HG02970 (cell line): ENCODE measurements around the gene JARID2.

Experiments
- ATAC-seq: cut with Tn5 transposase; IDR thresholded peaks from one replicate; pipeline ENCODE4 v1.9.1; 2021; ENCODE audit warnings: mild to moderate bottlenecking, moderate library complexity, moderate number of reproducible peaks; ENCODE audit not compliant: unreplicated experiment, low FRiP score

The JARID2 gene

DNA sequence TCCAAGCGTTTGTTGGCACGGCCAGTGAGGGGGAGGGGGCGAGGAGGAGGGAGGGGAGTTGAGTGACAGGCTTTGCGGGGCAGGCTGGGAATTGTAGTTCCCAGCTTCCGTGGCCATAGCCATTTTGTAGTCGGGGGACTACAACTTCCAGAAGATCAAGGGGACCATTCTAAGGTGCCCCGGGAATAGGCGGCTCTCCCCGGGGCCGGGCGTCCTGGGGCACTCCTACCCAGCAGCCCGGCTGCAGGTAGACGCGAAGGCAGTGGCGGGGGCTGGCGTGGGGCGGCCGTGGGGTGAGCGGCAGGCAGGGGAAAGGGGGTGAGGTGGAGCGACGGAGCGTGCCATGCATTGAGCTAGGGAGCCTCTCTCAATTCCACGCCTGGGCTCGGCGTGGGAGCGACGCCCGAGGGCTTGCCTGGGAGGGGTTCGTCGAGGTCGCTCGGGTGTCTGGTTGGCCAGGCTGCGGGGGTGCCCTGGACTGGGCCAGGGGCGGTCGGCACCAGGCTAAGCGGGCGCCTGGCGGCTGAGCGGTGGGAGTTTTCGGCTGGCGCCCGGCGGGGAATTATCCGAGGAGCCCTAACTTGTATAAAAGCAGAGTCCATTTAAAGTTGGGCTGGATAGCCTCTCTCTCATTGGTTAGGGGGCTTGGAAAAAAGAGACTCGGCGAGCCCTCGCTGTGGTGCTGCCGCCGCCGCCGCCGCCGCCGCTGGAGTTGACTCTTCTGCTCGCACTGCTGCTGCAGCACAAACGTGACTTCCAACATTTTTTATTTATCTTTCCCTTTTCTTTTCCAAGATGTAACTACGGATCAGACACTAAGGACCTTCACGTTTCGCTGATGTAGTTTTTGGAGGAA is at the start of gene JARID2:
TSS of gene JARID2 (plus strand) at position 709 of the 856 bp plus-strand sequence. CDS start 471 bp downstream, outside the sequence.
- ATAC-seq, result peak; percentile 52

- no peak for ATAC-seq
Measured at GRCh38 chr6:15200087-15200486, 45.8 kb upstream of the JARID2 start.

DNA sequence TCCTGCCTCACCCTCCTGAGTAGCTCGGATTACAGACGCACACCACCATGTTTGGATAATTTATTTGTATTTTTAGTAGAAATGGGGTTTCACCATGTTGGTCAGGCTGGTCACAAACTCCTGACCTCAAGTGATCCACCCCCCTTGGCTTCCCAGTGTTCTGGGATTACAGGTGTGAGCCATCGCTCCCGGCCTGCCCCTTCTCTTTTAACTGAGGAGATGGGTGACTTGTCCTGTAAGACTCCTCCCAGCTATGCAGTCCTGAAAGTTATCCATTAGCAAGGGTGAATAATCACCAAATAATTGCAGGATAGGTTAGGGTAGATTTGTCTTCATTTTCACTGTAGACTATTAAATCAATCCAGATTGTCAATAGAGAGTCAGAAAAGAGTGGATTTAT is 40.5 kb upstream of the JARID2 start:
- no peak for ATAC-seq

DNA sequence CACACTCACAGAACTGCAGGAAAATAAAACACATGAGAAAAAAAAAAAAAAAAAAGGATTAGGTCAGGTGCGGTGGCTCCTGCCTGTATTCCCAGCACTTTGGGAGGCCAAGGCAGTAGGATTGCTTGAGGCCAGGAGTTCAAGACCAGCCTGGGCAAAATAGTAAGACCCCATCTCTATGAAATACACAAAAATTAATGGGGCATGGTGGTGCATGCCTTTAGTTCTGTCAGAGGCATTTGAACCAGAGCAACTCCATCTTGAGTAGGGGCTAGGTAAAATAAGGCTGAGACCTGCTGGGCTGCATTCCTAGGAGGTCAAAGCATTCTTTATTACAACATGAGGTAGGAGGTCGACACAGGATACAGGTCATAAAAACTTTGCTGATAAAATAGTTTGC is 39.0 kb upstream of the JARID2 start:
- ATAC-seq, result no peak

- no peak for ATAC-seq
Measured at GRCh38 chr6:15207923-15208322, 37.9 kb upstream of the JARID2 start.

- no peak for ATAC-seq
Measured at GRCh38 chr6:15213838-15214400, 31.9 kb upstream of the JARID2 start.

DNA sequence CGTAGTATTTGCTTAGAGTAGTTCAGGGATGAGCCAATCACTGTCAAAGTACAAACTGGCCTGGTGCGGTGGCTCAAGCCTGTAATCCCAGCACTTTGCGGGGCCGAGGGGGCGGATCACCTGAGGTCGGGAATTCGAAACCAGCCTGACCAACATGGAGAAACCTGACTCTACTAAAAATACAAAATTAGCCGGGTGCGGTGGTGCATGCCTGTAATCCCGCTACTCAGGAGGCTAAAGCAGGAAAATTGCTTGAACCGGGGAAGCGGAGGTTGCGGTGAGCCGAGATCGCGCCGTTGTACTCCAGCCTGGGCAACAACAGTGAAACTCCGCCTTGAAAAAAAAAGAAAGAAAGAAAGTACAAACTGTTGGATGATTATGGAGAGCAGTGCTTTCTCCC is 27.5 kb upstream of the JARID2 start:
- ATAC-seq, result no peak

GRCh38 chr6:15220062-15220461 is 25.8 kb upstream of the JARID2 start:
- ATAC-seq, result no peak

DNA sequence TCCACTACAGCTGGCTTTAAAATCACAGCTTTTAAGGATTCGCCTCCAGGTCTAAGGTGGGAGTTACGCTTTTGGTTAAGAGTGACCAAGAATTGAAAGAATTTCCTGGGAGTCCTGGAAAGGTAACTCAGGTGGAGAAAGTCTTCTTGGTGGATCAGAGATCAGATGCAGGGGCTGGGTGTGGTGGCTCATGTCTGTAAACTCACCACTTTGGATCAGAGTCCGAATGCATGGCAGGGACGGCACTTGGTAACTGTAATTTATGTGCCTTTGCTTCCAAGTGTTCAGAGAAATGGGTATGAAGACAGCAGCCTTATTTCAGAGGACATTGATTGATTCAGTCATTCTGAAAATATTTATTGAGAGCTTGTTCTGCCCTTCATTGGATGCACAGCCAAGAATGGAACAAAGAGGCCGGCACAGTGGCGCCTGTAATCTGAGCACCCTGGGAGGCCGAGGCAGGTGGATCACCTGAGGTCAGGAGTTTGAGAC is 18.0 kb upstream of the JARID2 start:
- no peak for ATAC-seq

DNA sequence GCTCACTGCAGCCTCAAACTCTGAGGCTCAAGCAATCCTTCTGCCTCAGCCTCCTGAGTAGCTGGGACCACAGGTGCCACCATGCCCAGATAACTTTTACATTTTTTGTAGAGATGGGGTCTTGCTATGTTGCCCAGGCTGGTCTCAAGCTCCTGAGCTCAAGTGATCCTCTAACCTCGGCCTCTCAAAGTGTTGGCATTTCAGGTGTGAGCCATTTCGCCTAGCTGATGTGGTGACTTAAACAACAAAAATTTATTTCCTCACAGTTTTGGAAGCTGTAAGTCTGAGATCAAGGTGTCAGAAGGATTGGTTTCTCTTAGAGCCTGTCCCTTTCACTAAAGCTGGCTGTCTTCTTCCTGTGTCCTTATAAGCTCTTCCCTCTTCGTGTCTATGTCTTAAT is 15.0 kb upstream of the JARID2 start:
- no peak for ATAC-seq

GRCh38 chr6:15232836-15233510 is 12.9 kb upstream of the JARID2 start:
- ATAC-seq, result no peak

DNA sequence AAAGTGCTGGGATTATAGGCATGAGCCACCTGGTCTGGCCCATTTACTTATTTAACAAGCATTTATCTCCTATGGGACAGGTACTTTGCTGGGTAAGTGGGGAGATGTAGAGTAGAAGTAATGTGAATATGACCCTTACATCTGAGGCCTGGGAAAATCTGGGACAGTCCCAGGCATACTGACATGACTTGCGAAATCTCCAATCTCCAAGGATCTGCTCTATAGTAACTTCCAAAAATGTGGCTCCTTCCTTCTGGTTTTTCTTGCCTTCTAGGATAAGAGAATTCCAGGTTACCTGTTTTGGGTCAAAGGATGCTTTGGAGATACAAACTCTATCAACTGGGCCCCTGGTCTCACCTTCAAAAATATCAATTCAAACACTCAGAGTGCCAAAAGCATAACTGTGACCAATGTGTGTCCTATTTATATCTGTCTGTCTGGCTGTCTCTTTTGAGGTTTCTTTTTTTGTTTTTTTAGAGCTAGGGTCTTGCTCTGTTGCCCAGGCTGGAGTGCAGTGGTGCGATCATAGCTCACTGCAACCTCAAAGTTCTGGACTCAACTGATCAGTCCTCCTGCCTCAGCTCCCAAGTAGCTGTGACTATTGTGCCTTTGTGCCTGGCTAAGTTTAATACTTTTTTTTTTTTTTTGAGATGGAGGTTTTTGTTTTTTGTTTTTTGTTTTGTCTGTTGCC is 11.7 kb upstream of the JARID2 start:
- ATAC-seq, result no peak

DNA sequence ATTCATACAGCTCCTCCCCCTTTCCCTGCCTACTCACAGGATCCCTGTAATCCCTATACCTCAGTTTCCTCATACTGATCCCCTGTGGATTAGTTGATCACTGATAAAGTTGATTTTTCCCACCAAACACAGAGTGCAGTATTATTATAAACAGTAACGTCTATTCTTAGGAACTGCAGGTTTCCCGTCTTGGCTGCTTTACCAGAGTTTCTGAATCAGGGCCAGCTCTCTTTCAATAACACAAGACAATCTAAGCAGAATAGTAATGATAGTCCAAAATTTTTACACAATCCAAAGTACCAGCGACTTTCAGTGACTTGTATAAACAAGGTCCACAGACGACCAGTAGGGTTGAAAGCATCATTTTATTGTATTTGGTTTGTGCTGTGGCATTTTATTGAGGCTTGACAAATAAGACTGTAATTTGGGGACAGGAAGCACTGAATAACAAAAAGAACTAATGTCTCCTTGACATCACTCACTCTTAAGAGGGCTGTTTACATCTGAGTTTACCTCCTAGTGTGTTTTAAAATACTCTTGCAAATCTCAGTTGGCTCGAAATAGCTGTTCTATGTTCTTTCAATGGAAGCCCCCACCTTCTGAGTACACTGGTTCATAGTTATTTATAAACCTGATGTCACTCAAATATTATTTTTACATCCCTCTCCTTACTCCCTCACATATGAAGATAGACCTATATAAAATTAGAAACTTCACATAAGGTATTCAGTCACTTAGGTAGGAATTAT is 6.1 kb upstream of the JARID2 start:
- ATAC-seq, result no peak

DNA sequence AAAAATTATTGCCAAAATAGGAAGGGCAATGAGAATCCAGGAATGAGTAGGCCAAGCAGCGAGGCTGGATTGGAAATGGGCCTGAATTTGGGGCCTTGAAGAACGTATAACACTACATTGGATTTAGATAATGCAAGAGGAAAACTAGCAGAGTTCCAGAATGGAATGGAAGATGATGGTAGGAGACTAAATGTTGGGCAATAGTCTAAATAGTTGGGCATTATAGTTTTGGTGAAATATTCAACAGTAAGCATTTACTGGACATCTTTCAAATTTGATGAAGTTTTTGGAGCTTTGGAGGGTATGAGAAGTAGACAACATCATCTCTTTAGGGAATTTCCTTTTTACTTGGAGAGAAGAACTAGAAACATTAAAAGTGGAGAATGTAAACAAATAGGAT is 3.4 kb upstream of the JARID2 start:
- ATAC-seq, result no peak

GRCh38 chr6:15242937-15243614 is 2.8 kb upstream of the JARID2 start:
- no peak for ATAC-seq

GRCh38 chr6:15243910-15244619 is 1.8 kb upstream of the JARID2 start:
- ATAC-seq, result no peak

GRCh38 chr6:15244620-15245360 is 1.1 kb upstream of the JARID2 start:
- peak; percentile 11 for ATAC-seq

GRCh38 chr6:15246217-15246665 is 372 bp downstream of the JARID2 start:
- ATAC-seq, result no peak
